DOHH2 (cell line): ENCODE results near the gene PCGF2.

Experiments used
- H3F3A ChIP-seq: fragments of 200-600 bp; sonication (generic), shearing (Covaris generic); 2 replicates; pipeline ENCODE4 v1.6.0; 2016; ENCODE audit warnings: antibody characterized with exemption, mild to moderate bottlenecking; ENCODE audit not compliant: control insufficient read depth, insufficient read depth
- H3K27ac ChIP-seq: fragments of 200-600 bp; sonication (generic); 2 replicates; pipeline ENCODE4 v1.5.1; 2014; ENCODE audit warnings: low read depth, mild to moderate bottlenecking, low read length, moderate library complexity
- H3K27me3 ChIP-seq: fragments of 200-600 bp; sonication (generic); 2 replicates; pipeline ENCODE4 v1.6.1; 2014; ENCODE audit warnings: mild to moderate bottlenecking, low read length, mixed read lengths; ENCODE audit not compliant: control insufficient read depth
- H3K36me3 ChIP-seq: fragments of 200-600 bp; sonication (generic); 2 replicates; pipeline ENCODE4 v1.6.1; 2014; ENCODE audit warnings: mild to moderate bottlenecking, low read length, moderate library complexity, mixed read lengths; ENCODE audit not compliant: control insufficient read depth
- H3K4me1 ChIP-seq: fragments of 200-600 bp; sonication (generic); 2 replicates; pipeline ENCODE4 v1.6.1; 2014; ENCODE audit warnings: mild to moderate bottlenecking, low read length, mixed read lengths; ENCODE audit not compliant: control insufficient read depth
- H3K4me2 ChIP-seq: fragments of 200-600 bp; sonication (generic); 2 replicates; pipeline ENCODE4 v1.6.0; 2014; ENCODE audit warnings: mild to moderate bottlenecking, low read length, moderate library complexity
- H3K4me3 ChIP-seq: fragments of 200-600 bp; sonication (generic); 2 replicates; pipeline ENCODE4 v1.5.1; 2014; ENCODE audit warnings: mild to moderate bottlenecking, low read length, mixed read lengths
- H3K79me2 ChIP-seq: fragments of 200-600 bp; sonication (generic); 2 replicates; pipeline ENCODE4 v1.6.1; 2014; ENCODE audit warnings: mild to moderate bottlenecking, low read length, mixed read lengths; ENCODE audit not compliant: control insufficient read depth
- H3K9me2 ChIP-seq: fragments of 200-600 bp; sonication (generic); replicated peaks from 2 replicates; pipeline ENCODE4 v1.6.1; 2014; ENCODE audit warnings: mild to moderate bottlenecking, low read length, mixed read lengths; ENCODE audit not compliant: control insufficient read depth
- H3K9me3 ChIP-seq: fragments of 200-600 bp; sonication (generic); 2 replicates; pipeline ENCODE4 v1.6.1; 2014; ENCODE audit warnings: antibody characterized with exemption, low read length, mixed read lengths; ENCODE audit not compliant: control insufficient read depth, insufficient read depth
- H4K20me1 ChIP-seq: fragments of 200-600 bp; sonication (generic); 2 replicates; pipeline ENCODE4 v1.6.0; 2014; ENCODE audit warnings: low read depth, mild to moderate bottlenecking, antibody characterized with exemption, low read length, moderate library complexity; ENCODE audit not compliant: control insufficient read depth, insufficient read depth
- EZH2phosphoT487 ChIP-seq: fragments of 200-600 bp; sonication (generic); IDR thresholded peaks from 2 replicates; pipeline ENCODE4 v1.6.1; 2017; ENCODE audit warnings: borderline replicate concordance, mild to moderate bottlenecking, antibody characterized with exemption, low read length, moderate library complexity, mixed read lengths
- TF ChIP-seq, protein P1 (sequence below): fragments of 200-600 bp; sonication (generic); IDR thresholded peaks from one replicate; pipeline ENCODE4 v1.5.1; 2014; ENCODE audit warnings: antibody characterized with exemption, mild to moderate bottlenecking, low read depth, low read length; ENCODE audit not compliant: poor library complexity, severe bottlenecking

The PCGF2 gene

GRCh38 chr17:38746849-38747462, 1.2 kb downstream of the PCGF2 start:
- Histone ChIP-seq H3F3A (peaks cover 21% of the 10 kb centered on the region), H3K9me2 (no peaks in the 10 kb centered on the region), H3K4me3 (peak overlapping the region; percentile 97), H3K27ac (no peak overlapping the region), H3K9me3 (no peaks in the 10 kb centered on the region), H4K20me1 (no peaks in the 10 kb centered on the region), H3K4me1 (peaks cover 79% of the 10 kb centered on the region), H3K4me2 (peak overlapping the region; percentile 97), H3K36me3 (no peaks in the 10 kb centered on the region; the same call in 1 of the 2 replicates), H3K27me3 (peaks cover 20% of the 10 kb centered on the region), H3K79me2 (0 out of 2 replicates have a peak, but pooled peaks cover 1% of the 10 kb centered on the region)
- TF ChIP-seq, protein P1, sequence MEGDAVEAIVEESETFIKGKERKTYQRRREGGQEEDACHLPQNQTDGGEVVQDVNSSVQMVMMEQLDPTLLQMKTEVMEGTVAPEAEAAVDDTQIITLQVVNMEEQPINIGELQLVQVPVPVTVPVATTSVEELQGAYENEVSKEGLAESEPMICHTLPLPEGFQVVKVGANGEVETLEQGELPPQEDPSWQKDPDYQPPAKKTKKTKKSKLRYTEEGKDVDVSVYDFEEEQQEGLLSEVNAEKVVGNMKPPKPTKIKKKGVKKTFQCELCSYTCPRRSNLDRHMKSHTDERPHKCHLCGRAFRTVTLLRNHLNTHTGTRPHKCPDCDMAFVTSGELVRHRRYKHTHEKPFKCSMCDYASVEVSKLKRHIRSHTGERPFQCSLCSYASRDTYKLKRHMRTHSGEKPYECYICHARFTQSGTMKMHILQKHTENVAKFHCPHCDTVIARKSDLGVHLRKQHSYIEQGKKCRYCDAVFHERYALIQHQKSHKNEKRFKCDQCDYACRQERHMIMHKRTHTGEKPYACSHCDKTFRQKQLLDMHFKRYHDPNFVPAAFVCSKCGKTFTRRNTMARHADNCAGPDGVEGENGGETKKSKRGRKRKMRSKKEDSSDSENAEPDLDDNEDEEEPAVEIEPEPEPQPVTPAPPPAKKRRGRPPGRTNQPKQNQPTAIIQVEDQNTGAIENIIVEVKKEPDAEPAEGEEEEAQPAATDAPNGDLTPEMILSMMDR: no peak
- no peak for TF ChIP-seq EZH2phosphoT487

DNA sequence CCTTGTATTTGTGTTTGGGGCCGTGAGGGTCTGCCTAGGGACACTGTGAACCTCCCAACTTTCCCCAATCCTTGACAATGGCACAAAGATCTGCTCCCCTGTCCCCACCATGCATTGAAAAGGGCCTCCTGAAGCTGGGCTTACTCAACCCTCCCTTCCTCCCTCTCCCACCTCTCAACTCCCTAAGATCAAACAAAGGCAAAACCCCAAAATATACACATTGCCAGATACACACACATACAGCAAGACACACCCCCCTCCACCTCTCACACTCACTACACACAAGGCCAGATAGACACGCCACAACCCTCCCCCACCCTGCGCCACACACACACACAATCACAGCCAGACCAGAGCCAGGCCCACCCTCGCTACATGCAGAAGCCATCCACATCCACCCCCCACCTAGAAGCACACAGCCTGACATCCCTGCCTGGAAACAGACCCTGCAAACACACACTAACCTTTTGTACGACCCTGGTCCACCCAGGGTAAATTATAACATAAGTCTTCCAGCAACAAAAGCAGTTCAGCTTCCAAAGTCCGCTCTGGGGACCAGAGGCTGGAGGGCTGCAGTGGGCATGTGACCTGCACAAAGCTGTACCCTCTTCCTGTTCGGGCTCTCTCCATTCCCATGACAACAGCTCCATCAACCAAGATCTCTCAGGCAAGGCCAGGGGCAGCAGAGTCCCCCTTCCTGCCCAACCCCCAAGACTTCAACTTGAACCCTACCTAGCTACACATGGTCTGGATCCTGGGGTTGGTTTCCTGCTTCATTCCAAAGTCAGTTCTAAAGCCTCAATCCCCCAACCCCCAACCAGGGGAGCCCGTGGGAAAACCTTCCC, 1.9 kb downstream of the PCGF2 start:
- Histone ChIP-seq H3K9me3 (no peaks in the 10 kb centered on the region), H3K4me2 (peak overlapping the region; percentile 97), H3K27ac (peak overlapping the region; percentile 20; the same call in 1 of the 2 replicates), H3K4me3 (peak overlapping the region; percentile 97), H3K79me2 (no peaks in the 10 kb centered on the region), H3K9me2 (no peaks in the 10 kb centered on the region), H3F3A (peaks cover 18% of the 10 kb centered on the region), H3K27me3 (peaks cover 20% of the 10 kb centered on the region), H4K20me1 (no peaks in the 10 kb centered on the region), H3K4me1 (peaks cover 83% of the 10 kb centered on the region), H3K36me3 (no peaks in the 10 kb centered on the region)
- TF ChIP-seq EZH2phosphoT487: no peak
- TF ChIP-seq, protein P1: no peak

DNA sequence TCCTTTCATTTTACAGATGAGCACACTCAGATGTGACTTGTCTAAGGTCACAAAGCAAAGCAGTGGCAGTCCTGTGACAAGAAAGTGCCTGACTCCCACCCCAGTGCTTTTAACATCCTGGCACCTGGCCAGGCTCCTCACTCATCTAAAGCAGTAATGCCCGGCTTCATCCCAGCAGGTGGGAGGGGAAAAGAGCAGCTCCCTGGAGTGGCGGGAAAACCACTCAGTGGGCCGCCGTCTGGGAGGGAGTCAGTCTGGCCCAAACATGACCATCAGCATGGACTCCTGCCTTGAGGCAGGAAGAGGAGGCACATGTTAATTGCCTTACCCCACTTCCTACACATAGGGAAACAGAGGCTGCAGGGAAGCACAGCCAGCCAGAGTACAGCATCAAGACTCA, 2.6 kb downstream of the PCGF2 start:
- no peak for TF ChIP-seq EZH2phosphoT487
- TF ChIP-seq, protein P1: no peak
- H3K9me2 ChIP-seq: no peaks in the 10 kb centered on the region
- peaks cover 20% of the 10 kb centered on the region for H3K27me3 ChIP-seq
- H3K36me3 ChIP-seq: no peaks in the 10 kb centered on the region
- H4K20me1 ChIP-seq: no peaks in the 10 kb centered on the region
- no peaks in the 10 kb centered on the region for H3K9me3 ChIP-seq
- H3K79me2 ChIP-seq: no peaks in the 10 kb centered on the region
- H3K4me3 ChIP-seq: no peak overlapping the region
- peaks cover 82% of the 10 kb centered on the region for H3K4me1 ChIP-seq
- H3K4me2 ChIP-seq: peak overlapping the region; percentile 97
- peak overlapping the region; percentile 20; the same call in 1 of the 2 replicates for H3K27ac ChIP-seq
- H3F3A ChIP-seq: peaks cover 15% of the 10 kb centered on the region
